Suppressor macrophage treated with lipopolysaccharide for 1 hour (primary cell): ENCODE data around the gene XRCC6.

Experiments
- DNase-seq, 3 donors: peaks; one replicate each; pipeline ENCODE4 v3.0.0-alpha.2; 2020 to 2022

The XRCC6 gene

DNA sequence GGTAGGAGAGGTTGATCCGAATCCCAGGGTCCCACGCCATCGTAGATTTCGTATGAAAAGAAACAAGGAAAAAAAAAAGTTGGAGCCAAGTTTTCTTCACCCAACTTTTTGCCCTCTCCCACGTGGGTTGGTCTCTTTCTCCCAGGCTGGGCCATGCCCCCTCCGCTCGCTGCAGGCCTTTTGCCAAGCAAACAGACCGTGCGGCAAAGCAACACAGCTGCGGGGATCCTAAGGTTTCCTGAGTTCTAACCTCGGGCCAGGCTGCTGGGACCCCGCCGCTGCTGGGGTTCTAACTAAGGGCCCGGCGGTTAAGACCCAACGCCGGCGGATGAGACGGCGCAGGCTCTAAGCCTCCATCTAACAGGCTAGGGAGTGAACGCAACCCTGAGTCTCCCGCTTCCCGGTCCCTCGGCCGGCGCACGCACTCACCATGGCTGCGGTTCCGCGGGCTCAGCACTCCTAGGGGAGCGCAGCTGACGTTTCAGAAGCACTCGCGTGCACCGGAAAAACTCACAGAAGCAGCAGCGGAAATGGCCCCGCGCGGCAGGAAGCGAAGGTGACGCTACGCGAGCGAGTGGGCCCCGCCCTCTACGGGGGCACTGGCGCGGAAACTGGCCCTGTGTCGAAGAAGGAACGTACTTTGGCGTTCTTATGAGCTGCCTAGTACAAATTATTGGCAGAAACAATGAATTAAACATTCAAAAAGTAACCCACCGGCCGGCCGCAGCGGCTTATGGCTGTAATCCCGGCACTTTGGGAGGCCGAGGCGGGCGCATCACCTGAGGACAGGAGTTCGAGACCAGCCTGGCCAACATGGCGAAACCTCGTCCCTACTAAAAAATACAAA is 67.5 kb downstream of the XRCC6 start, which contains the start of gene SNU13:
Gene SNU13 (minus strand): TSS at position 503 of the 847 bp plus-strand sequence. CDS start 71 bp downstream, at position 432.
- peak; percentile 95 to 97 (median 96) for DNase-seq

DNA sequence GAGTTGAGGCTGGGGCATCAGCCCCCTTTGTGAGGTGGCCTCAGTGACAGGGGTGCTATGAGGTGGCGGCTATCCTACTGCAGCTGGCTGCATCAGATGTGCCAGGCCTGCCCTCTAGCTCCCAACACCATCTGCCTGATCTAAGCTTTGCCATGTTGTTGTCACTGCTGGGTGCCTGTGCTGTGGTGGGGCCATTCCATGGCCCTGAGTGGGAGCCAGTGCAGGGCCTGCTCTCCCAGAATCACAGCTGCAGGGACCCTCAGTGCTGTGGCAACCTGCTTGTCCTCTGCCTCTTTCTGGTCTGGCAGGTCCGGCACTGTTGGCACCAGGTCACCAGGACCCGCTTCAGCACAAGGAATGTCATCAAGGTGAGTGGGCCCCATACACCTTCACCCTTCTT is 69.4 kb downstream of the XRCC6 start:
- DNase-seq: no peak

DNA sequence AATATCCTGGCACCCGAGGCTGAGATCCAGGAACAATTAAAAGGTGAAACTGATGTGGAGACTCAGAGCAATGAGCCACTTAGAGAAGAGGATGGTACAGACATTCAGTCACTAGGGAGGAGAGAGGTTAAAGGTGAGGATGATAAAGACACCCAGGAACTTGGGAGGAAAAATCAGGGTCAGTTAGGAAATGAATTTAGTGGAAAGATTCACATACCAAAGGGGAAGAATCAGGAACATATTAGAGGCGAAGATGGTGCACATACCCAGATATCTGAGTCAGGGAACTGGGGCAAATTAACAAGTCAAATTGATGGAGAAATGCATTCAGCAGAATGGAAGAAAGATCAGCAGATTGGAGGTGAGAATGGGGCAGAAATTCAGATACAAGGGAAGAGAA is 74.1 kb downstream of the XRCC6 start:
- DNase-seq: no peak

DNA sequence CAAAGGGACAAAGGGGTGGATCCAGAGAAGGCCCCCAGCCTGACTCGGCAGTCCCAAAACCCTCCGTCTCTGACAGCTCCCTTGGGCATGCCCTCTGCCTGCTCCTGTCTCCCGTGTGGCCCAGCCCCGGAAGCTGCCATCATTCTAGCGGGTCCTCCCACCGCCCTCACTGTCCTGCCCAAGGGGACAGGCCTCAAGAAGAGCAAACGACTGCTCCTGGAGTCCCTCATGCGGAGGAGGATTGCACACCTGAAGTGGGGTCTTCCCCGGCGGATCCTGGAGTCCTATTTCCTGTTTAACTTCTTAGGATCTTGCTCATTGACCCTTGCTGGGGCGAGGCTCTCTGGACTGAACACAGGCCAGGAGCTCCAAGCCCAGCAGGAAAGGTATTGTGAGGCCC is 75.6 kb downstream of the XRCC6 start:
- no peak for DNase-seq

DNA sequence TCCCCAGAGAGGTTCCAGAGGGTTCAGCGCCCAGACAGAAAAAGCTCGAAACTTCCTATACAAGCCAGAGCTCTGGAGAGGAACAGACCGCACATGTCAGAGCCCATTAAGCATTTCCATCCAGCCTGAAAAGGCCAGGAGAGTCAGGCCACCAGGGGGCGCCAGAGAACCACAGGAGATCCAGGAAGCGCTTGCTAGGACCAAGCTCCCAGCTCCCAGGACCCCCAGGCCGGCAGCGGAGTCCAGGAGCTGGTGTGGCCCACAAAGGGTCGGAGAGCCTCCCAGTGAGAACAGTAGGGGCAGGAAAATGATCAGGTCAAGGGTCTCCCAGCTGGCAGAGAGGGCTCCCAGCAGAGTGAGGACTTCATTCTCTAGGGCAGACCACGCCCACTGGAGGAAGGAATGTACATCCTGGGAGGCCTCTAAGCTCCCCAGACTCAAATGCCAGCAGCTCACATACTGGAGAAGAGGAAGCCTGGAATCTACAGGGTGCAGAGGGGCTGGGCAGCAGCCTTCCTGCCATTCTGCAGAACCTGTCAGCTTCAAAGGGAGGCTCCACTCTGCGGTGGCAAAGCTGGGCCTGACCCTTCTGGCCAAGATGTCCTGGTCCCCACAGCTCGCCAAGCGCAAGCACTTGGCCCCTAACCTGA is 76.2 kb downstream of the XRCC6 start:
- peak; percentile 89 to 96 (median 93) for DNase-seq

DNA sequence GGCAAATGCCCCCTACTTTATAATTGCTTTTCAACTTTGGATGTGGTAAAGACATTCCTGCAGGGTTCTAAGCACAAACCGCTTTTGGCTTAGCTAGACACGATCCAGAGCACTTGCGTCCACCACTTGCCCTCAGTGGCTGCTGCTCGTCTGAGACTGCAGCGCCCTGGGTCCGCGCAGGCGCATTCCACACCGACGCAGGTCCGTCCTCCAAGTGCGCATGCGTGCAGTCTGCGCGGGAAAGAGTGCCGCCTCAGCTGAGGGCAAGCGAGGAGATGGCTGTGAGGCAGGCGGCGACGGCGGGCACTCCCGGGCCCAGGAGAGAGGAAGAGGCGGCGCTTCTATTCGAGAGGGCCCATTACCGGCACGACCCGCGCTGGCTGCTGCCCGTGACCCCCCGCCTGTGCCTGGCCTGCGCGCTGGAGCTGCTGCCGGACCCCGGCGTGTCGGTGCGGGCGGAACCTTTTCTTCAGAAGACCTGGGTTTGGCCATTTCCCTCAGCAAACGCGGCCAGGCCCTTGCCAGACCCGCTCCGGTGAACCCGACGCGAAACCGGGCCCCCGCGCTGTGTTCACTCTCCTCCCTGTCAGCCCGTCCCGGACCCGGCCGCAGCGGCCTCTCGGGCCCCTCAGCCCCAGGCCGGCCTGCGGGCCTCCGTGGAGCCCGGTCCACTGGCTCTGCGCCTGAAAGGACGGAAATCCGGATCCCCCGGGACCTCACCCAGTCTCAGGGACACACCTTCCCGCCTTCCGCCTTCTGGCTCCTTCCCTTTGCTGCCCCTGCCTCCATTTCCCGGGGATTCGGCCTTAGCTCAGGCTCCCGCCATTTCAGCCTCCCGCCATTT is 78.4 kb downstream of the XRCC6 start, which contains the start of gene MEI1:
Gene MEI1 (plus strand): TSS at position 240 of the 844 bp plus-strand sequence. CDS start 36 bp downstream, at position 276.
- DNase-seq: peak; percentile 85 to 94 (median 91)

DNA sequence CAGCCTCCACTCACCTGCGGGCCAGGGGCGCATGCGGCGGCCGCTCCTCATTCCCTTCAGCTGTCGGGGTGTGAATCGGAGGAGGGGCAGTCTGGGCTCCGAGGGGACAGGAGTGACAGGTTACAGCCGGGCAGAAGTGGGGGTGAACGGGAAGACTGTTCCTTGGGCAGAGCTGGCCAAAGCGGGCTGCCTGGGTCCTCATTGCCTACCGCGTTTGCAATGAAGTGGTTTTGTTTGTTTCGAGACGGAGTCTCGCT is 78.9 kb downstream of the XRCC6 start:
- DNase-seq: no peak

DNA sequence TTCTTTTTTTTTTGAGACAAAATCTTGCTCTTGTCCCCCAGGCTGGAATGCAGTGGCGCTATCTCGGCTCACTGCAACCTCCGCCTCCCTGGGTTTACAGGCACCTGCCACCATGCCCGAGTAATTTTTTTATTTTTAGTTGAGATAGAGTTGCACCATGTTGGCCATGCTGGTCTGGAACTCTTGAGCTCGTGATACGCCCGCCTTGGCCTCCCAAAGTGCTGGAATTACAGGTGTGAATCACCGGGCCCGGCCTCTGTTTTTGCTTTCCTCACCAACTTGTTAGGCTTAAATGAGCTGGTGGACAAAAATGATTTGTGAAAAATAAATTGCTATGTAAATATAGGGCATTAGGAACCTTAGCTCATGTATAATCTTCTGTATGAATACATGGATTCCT is 81.7 kb downstream of the XRCC6 start:
- no peak for DNase-seq

DNA sequence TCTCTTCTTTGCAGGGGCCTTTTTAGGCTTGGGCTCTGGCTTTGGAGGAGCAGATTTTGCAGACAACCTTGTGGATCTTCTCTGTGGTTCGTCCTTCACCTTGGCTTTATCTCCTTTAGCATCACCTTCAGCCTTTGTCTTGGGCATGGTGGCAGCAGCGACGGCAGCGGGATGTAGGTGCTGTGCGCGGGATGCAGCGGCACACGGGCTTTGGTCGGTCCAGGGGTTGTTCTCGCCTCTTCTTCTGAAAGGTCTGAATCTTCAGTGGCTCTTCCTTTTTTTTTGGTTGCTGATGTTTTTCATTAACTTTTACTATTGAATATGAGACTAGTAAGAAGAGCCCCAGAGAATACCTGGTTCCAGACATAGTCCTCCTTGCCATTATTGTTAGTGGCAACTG is 88.2 kb downstream of the XRCC6 start:
- DNase-seq: no peak

DNA sequence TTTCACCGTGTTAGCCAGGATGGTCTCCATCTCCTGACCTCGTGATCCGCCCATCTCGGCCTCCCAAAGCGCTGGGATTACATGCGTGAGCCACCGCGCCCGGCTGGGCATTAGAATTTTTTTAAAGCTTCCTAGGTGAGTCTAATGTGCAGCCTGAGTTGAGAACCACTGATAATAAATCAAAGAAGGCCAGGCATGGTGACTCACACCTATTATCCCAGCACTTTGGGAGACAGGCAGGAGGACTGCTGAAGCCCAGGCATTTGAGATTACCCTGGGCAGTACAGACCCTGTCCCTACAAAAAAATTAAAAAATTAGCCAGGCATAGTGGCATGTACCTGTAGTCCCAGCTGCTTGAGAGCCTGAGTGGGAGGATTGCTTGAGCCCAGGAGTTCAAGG is 91.9 kb downstream of the XRCC6 start:
- DNase-seq: no peak
